Body of pancreas (tissue), 4 donors: ENCODE results near the gene RAD51B. TPM values are rescaled to one million over a fixed set of nuclear protein-coding genes. Genes with fewer than 3 reads are reported as not detected.
"Not testable (repeated sequence)": the region's sequence is repeated elsewhere in the genome, so short reads cannot be mapped to it uniquely, and the experiment has no call there.

ENCODE experiments used
- ATAC-seq: fragments of 150-250 bp; one replicate; pipeline ENCODE4 v1.9.1; 2016
- DNase-seq, 4 donors: peaks; one replicate each; pipeline ENCODE4 v3.0.0-alpha.2; 2019
- H3K27ac ChIP-seq, 4 donors: fragments of 200-600 bp; sonication (generic); 1 replicate in 3 of 4; 2 replicates in 1 of 4; pipeline versions ENCODE4 v1.5.1 to v1.6.1; 2016 to 2019; ENCODE audit warnings: mild to moderate bottlenecking in 1 of 4, mixed read lengths in 1 of 4, moderate library complexity in 1 of 4
- H3K27me3 ChIP-seq, 2 donors: fragments of 200-600 bp; sonication (generic); one replicate each; pipeline ENCODE4 v1.6.0; 2016; ENCODE audit warnings: mild to moderate bottlenecking in 1 of 2
- H3K36me3 ChIP-seq, 2 donors: fragments of 200-600 bp; sonication (generic); replicated peaks in 1 of 2; 2 replicates each; pipeline ENCODE4 v1.5.1; 2016; ENCODE audit warnings: low read depth in 2 of 2; ENCODE audit not compliant: insufficient read depth in 1 of 2
- H3K4me1 ChIP-seq: fragments of 200-600 bp; sonication (generic); one replicate; pipeline ENCODE4 v1.6.0; 2016
- H3K4me3 ChIP-seq, 2 donors: fragments of 200-600 bp; sonication (generic); 1 replicate in 1 of 2; 2 replicates in 1 of 2; pipeline ENCODE4 v1.5.1; 2016 to 2019
- H3K9me3 ChIP-seq, 3 donors: fragments of 200-600 bp; sonication (generic); 1 replicate in 2 of 3; 2 replicates in 1 of 3; pipeline ENCODE4 v1.5.1; 2016
- CTCF ChIP-seq, 7 experiments: fragments of 450-650 bp in 4 of 7; fragments of 200-600 bp in 3 of 7; sonication (generic) in 3 of 7; IDR thresholded peaks; one replicate each; pipeline ENCODE4 v1.5.1; 2016 to 2019; ENCODE audit warnings: antibody characterized with exemption in 7 of 7
- POLR2A ChIP-seq, 3 donors: fragments of 450-650 bp; IDR thresholded peaks; one replicate each; pipeline ENCODE4 v1.6.1; 2016; ENCODE audit warnings: antibody characterized with exemption in 3 of 3, mild to moderate bottlenecking in 2 of 3
- WGBS, 2 donors: methylation state at CpG; one replicate each; pipeline ENCODE4 v1.1.5; 2017; 5-methylcytosine and 5-hydroxymethylcytosine counted together
- intact Hi-C: fragments of 100-400 bp; cut with DNase I; formaldehyde crosslinking; loops from one replicate; pipeline ENCODE4 v1.15.1; 2023
- total RNA-seq, 2 donors: library from RNA; depleted of rRNA; stranded (reverse); fragments of >200 nt; gene quantifications; one replicate each; pipeline ENCODE4 v1.1.0, GENCODE V29; 2016

The RAD51B gene
- total RNA-seq, 2 donors from 2014 or later: 12.2 to 29.6 TPM

- H3K9me3 ChIP-seq: no peaks in the 10 kb centered on the region
- no peak overlapping the region for H3K27ac ChIP-seq
- H3K27me3 ChIP-seq: no peaks in the 10 kb centered on the region
- no peak overlapping the region for H3K4me3 ChIP-seq
- H3K36me3 ChIP-seq: no peaks in the 10 kb centered on the region
- 61 to 66% methylated on average over 2 of the region's 2 CpGs for WGBS, 2 donors
- ATAC-seq (no peak), DNase-seq (no peak)
- TF ChIP-seq CTCF (IDR thresholded peaks at IDR 0.05) (no peak), POLR2A (IDR thresholded peaks at IDR 0.05) (no peak)
- intact Hi-C loops: no loop called here
- H3K4me1 ChIP-seq: peaks cover under 1% of the 10 kb centered on the region
Measured at GRCh38 chr14:68094158-68094557, 274.6 kb downstream of the RAD51B start.

GRCh38 chr14:68094752-68095151, 275.2 kb downstream of the RAD51B start:
- 59 to 66% methylated on average over 1 of the region's 1 CpG for WGBS, 2 donors
- no peaks in the 10 kb centered on the region for H3K27me3 ChIP-seq
- no peak overlapping the region for H3K4me3 ChIP-seq
- H3K9me3 ChIP-seq: no peaks in the 10 kb centered on the region
- no peak overlapping the region for H3K27ac ChIP-seq
- no peaks in the 10 kb centered on the region for H3K36me3 ChIP-seq
- DNase-seq (no peak), ATAC-seq (no peak)
- intact Hi-C loops: no loop called here
- TF ChIP-seq POLR2A (IDR thresholded peaks at IDR 0.05) (no peak), CTCF (IDR thresholded peaks at IDR 0.05) (no peak)
- H3K4me1 ChIP-seq: peaks cover 7% of the 10 kb centered on the region

- Histone ChIP-seq H3K4me1 (peaks cover 7% of the 10 kb centered on the region), H3K9me3 (peaks cover 0 to 16% (median 0%) of the 10 kb centered on the region in 3 donors), H3K36me3 (no peaks in the 10 kb centered on the region), H3K27ac (no peak overlapping the region), H3K27me3 (no peaks in the 10 kb centered on the region), H3K4me3 (no peak overlapping the region)
- ATAC-seq (no peak), DNase-seq (no peak)
- 62 to 69% methylated on average over 3 of the region's 3 CpGs for WGBS, 2 donors
- TF ChIP-seq POLR2A (IDR thresholded peaks at IDR 0.05) (no peak), CTCF (IDR thresholded peaks at IDR 0.05) (no peak)
- intact Hi-C loops: no loop called here
Measured at GRCh38 chr14:68097727-68098126, 278.1 kb downstream of the RAD51B start.

GRCh38 chr14:68098834-68099233, 279.3 kb downstream of the RAD51B start:
- ATAC-seq (no peak), DNase-seq (no peak)
- TF ChIP-seq CTCF (IDR thresholded peaks at IDR 0.05) (no peak), POLR2A (IDR thresholded peaks at IDR 0.05) (no peak)
- 80 to 85% methylated on average over 2 of the region's 2 CpGs for WGBS, 2 donors
- peaks cover 0 to 16% (median 0%) of the 10 kb centered on the region in 3 donors for H3K9me3 ChIP-seq
- intact Hi-C loops: no loop called here
- H3K4me3 ChIP-seq: no peak overlapping the region
- no peaks in the 10 kb centered on the region for H3K27me3 ChIP-seq
- no peaks in the 10 kb centered on the region for H3K36me3 ChIP-seq
- no peak overlapping the region for H3K27ac ChIP-seq
- peaks cover 10% of the 10 kb centered on the region for H3K4me1 ChIP-seq

GRCh38 chr14:68099495-68100045, 280.0 kb downstream of the RAD51B start:
- Histone ChIP-seq H3K27me3 (no peaks in the 10 kb centered on the region), H3K9me3 (peaks cover 0 to 16% (median 0%) of the 10 kb centered on the region in 3 donors), H3K4me3 (no peak overlapping the region), H3K4me1 (peaks cover 15% of the 10 kb centered on the region), H3K27ac (peak overlapping the region in 2 of 4 donors; percentile 18 to 32), H3K36me3 (no peaks in the 10 kb centered on the region)
- TF ChIP-seq CTCF (IDR thresholded peaks at IDR 0.05) (no peak), POLR2A (IDR thresholded peaks at IDR 0.05) (no peak)
- ATAC-seq (no peak), DNase-seq (no peak)
- 48 to 55% methylated on average over 5 of the region's 5 CpGs for WGBS, 2 donors
- intact Hi-C loops: no loop called here

GRCh38 chr14:68101715-68102301, 282.2 kb downstream of the RAD51B start:
- H3K36me3 ChIP-seq, ATAC-seq, H3K27me3 ChIP-seq, H3K4me3 ChIP-seq, DNase-seq, intact Hi-C loops, H3K27ac ChIP-seq: not testable (repeated sequence)
- Histone ChIP-seq H3K9me3 (peaks cover 0 to 16% (median 0%) of the 10 kb centered on the region in 3 donors), H3K4me1 (peaks cover 16% of the 10 kb centered on the region)
- 95% methylated on average over 3 of the region's 3 CpGs for WGBS, 2 donors
